RWPE2 (cell line): ENCODE data around the gene PRLHR.
A peak's percentile ranks its signal among the peaks of the same experiment; 100 is the strongest.

Experiments used
- ATAC-seq: fragments of 200-7000 bp; cut with Tn5 transposase; 3 replicates; pipeline ENCODE4 v1.9.1; 2021; ENCODE audit warnings: low read depth
- DNase-seq: peaks from one replicate; pipeline ENCODE4 v3.0.0-alpha.2; 2020; ENCODE audit warnings: low spot score
- H3K27ac ChIP-seq: fragments of 450-650 bp; 2 replicates; pipeline ENCODE4 v1.5.1; 2017; ENCODE audit warnings: mild to moderate bottlenecking; ENCODE audit not compliant: poor library complexity, severe bottlenecking
- H3K27me3 ChIP-seq: fragments of 250-450 bp; sonication (Bioruptor Pico); 2 replicates; pipeline ENCODE4 v1.5.1; 2021; ENCODE audit warnings: mild to moderate bottlenecking, moderate library complexity; ENCODE audit not compliant: insufficient read depth, poor library complexity, severe bottlenecking
- H3K36me3 ChIP-seq: fragments of 250-450 bp; sonication (Bioruptor Pico); 2 replicates; pipeline ENCODE4 v1.5.1; 2020; ENCODE audit warnings: low read depth, mild to moderate bottlenecking, moderate library complexity
- H3K4me1 ChIP-seq: fragments of 250-450 bp; sonication (Bioruptor Pico); 2 replicates; pipeline ENCODE4 v1.5.1; 2021; ENCODE audit warnings: mild to moderate bottlenecking, moderate library complexity; ENCODE audit not compliant: insufficient read depth, poor library complexity, severe bottlenecking
- H3K4me3 ChIP-seq: fragments of 250-450 bp; sonication (Bioruptor Pico); 2 replicates; pipeline ENCODE4 v1.5.1; 2021; ENCODE audit warnings: mild to moderate bottlenecking, moderate library complexity; ENCODE audit not compliant: severe bottlenecking
- H3K9me3 ChIP-seq: fragments of 250-450 bp; sonication (Bioruptor Pico); 2 replicates; pipeline ENCODE4 v1.5.1; 2021; ENCODE audit warnings: mild to moderate bottlenecking, moderate library complexity; ENCODE audit not compliant: severe bottlenecking
- TF ChIP-seq, protein P1 (sequence below): fragments of 450-650 bp; IDR thresholded peaks from one replicate; pipeline ENCODE4 v1.5.1; 2017; ENCODE audit warnings: mild to moderate bottlenecking, moderate library complexity; ENCODE audit not compliant: poor library complexity, severe bottlenecking

PRLHR gene

GRCh38 chr10:118569882-118570252, 25.6 kb downstream of the PRLHR start:
- Histone ChIP-seq H3K27me3 (no peaks in the 10 kb centered on the region), H3K27ac (no peak overlapping the region), H3K4me1 (no peaks in the 10 kb centered on the region), H3K9me3 (no peaks in the 10 kb centered on the region), H3K36me3 (no peaks in the 10 kb centered on the region), H3K4me3 (no peak overlapping the region)
- DNase-seq: no peak
- no peak for ATAC-seq
- TF ChIP-seq, protein P1, sequence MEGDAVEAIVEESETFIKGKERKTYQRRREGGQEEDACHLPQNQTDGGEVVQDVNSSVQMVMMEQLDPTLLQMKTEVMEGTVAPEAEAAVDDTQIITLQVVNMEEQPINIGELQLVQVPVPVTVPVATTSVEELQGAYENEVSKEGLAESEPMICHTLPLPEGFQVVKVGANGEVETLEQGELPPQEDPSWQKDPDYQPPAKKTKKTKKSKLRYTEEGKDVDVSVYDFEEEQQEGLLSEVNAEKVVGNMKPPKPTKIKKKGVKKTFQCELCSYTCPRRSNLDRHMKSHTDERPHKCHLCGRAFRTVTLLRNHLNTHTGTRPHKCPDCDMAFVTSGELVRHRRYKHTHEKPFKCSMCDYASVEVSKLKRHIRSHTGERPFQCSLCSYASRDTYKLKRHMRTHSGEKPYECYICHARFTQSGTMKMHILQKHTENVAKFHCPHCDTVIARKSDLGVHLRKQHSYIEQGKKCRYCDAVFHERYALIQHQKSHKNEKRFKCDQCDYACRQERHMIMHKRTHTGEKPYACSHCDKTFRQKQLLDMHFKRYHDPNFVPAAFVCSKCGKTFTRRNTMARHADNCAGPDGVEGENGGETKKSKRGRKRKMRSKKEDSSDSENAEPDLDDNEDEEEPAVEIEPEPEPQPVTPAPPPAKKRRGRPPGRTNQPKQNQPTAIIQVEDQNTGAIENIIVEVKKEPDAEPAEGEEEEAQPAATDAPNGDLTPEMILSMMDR: no peak

- TF ChIP-seq, protein P1: no peak
- no peaks in the 10 kb centered on the region for H3K4me1 ChIP-seq
- ATAC-seq (0 out of 3 replicates have a peak, but pooled peaks have one; percentile 23), DNase-seq (no peak)
- no peak overlapping the region for H3K4me3 ChIP-seq
- no peaks in the 10 kb centered on the region for H3K27me3 ChIP-seq
- no peaks in the 10 kb centered on the region for H3K9me3 ChIP-seq
- no peaks in the 10 kb centered on the region for H3K36me3 ChIP-seq
- no peak overlapping the region for H3K27ac ChIP-seq
These were observed 26.1 kb downstream of the PRLHR start for GRCh38 chr10:118569241-118569881.

DNA sequence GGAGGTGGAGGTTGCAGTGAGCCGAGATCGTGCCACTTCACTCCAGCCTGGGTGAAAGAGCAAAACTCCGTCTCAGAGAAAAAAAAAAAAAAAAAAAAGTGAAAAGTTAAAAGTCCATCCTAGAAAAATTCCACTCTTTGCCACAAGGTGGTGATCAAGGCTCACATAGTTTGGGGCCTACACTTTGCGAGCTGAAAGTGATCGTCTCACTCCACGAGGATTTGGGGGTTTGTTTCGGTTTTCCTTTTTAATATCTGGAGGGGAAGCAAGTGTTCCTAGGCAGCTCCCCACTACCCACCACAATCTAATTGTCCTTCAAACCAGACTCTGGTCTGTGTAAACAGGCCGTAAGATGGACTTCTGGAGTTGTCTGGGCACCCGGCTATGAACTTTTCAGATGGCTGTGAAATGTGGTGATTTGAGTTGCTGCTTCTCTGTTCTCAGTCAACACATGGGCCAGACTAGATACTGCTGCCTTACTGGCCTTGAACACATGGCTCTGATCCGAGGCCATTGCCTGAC, 27.1 kb downstream of the PRLHR start:
- no peaks in the 10 kb centered on the region for H3K4me1 ChIP-seq
- 0 out of 3 replicates have a peak, but pooled peaks have one; percentile 30 for ATAC-seq
- H3K27ac ChIP-seq: no peak overlapping the region
- H3K27me3 ChIP-seq: no peaks in the 10 kb centered on the region
- TF ChIP-seq, protein P1: peak; percentile 85
- H3K9me3 ChIP-seq: no peaks in the 10 kb centered on the region
- H3K4me3 ChIP-seq: no peak overlapping the region
- no peaks in the 10 kb centered on the region for H3K36me3 ChIP-seq
- no peak for DNase-seq

GRCh38 chr10:118567701-118568248, 27.7 kb downstream of the PRLHR start:
- no peak for DNase-seq
- Histone ChIP-seq H3K9me3 (no peaks in the 10 kb centered on the region), H3K4me3 (no peak overlapping the region), H3K4me1 (no peaks in the 10 kb centered on the region), H3K36me3 (no peaks in the 10 kb centered on the region), H3K27ac (no peak overlapping the region), H3K27me3 (no peaks in the 10 kb centered on the region)
- ATAC-seq: no peak
- TF ChIP-seq, protein P1: no peak

DNA sequence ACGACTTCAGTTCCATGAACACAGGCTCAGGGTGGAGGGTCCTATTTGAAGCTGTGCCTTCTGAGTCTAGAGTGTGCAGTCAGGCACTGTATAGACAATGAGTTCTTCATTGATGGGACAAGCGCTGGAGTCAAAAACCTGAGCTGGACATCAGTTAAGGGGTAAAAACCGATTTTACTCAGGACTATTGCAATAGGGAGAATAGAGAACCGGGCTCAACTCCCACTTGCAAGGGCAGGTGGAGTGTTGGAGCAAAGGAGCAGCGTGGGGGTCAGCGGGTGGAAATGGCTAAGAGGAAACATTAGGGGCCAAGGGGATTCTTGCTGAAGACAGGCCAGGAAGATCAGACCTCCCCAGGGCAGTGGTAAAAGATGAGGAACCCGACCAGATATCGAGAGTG, 28.5 kb downstream of the PRLHR start:
- TF ChIP-seq, protein P1: no peak
- no peak overlapping the region for H3K27ac ChIP-seq
- H3K4me1 ChIP-seq: no peaks in the 10 kb centered on the region
- no peak for DNase-seq
- no peaks in the 10 kb centered on the region for H3K27me3 ChIP-seq
- H3K36me3 ChIP-seq: no peaks in the 10 kb centered on the region
- ATAC-seq: no peak
- peaks cover 2% of the 10 kb centered on the region for H3K9me3 ChIP-seq
- H3K4me3 ChIP-seq: no peak overlapping the region
